ENCODE measurements around the gene RIC1.
"Not testable (repeated sequence)": the region's sequence is repeated elsewhere in the genome, so short reads cannot be mapped to it uniquely, and the experiment has no call there.

The RIC1 gene

DNA sequence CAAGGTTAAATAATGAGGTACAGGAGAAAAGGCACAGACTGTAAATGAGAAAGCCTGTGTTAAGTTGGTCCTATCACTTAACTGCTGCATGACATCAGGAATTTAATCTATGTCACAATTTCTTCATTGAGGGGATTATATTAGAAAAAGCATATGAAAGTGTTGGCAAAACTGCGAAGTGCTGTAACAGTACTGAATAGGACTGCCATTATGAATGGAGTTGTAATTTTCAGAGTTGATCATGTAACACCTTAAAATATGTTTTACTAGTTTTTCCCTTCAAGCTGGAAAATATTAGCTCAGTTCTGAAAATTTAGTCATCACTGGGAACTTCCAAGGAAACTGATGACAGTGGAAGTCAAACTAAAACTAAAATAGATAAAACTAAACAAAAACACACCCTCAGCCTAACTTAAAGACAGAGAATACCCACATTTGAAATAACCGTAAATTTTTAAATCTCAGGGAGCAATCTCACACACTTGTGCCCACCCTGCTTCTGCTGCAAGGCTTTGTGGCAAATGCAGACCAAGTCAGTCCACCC is 158.9 kb downstream of the RIC1 start:
- no peak for DNase-seq (ENCODE audit: low read depth, low spot score)

- DNase-seq (ENCODE audit: low read depth, low spot score): no peak
Measured at GRCh38 chr9:5789489-5789888, 160.6 kb downstream of the RIC1 start.

- DNase-seq (ENCODE audit: low read depth, low spot score): no peak
Measured at GRCh38 chr9:5790923-5791322, 162.0 kb downstream of the RIC1 start.

DNA sequence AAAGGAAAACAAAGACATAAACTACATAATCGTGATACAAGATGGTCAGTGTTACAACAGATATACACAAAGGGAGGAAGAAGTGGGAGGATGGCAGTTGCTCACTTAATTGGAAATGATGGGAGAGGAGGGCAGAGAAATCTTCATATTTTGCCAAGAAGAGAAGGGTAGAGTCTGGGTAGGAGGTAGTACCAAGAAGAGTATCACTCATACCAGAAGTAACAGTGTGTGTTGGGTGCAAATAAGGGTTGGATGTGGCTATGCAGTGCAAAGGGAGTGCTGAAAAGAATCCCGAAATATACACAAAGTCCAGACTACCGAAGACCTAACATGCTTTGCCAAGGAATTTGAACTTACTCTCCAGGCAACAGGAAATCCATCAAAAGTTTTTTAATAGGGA is 163.0 kb downstream of the RIC1 start:
- no peak for DNase-seq (ENCODE audit: low read depth, low spot score)

DNA sequence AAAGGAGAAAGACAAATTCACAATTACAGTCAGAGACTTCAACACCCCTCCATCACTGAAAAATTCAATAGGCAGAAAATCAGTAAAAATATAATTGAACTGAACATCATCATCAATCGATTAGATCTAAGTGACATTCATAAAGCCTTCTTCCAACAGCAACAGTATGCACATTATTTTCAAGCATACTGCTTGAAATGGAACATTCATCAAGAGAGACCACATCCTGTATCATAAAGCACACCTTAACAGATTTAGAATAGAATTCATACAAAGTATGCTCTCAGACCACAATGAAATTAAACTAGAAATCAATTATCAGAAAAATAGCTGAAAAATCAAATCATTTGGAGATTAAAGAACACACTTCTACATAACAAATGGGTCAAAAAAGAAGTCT is 164.9 kb downstream of the RIC1 start:
- DNase-seq (ENCODE audit: low read depth, low spot score): no peak

- no peak for DNase-seq (ENCODE audit: low read depth, low spot score)
Measured at GRCh38 chr9:5796298-5796697, 167.4 kb downstream of the RIC1 start.

GRCh38 chr9:5798581-5798980 is 169.7 kb downstream of the RIC1 start:
- no peak for DNase-seq (ENCODE audit: low read depth, low spot score)

DNA sequence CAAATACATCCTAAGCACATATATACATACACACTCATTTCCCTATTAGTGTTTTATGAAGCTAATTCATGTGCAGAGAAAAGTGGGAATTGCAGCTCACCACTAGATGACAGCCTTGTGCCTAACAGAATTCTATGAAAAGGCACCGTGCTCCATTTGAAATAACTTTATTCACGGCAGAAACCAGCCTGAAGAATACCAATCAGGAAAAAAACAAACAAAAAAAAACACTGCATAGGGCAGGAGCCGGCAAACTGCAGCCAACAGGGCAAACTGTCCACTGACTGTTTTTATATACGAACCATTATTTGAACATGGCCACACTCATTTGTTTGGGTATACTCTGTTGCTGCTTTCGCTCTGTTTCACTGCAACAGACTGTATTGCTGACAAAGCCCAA is 170.4 kb downstream of the RIC1 start:
- DNase-seq (ENCODE audit: low read depth, low spot score): peak; percentile 67

DNA sequence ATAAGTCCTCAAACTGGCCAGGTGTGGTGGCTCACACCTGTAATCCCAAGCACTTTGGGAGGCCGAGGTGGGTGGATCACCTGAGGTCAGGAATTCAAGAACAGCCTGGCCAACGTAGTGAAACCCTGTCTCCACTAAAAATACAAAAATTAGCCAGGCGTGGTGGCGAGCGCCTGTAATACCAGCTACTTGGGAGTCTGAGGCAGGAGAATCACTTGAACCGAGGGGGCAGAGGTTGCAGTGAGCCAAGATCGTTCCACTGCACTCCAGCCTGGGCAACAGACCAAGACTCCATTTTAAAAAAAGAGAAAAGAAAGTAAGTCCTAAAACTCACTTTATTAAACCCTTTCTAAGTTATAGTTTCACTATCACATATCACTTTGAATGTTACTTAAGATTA is 171.5 kb downstream of the RIC1 start:
- not testable (repeated sequence) for DNase-seq (ENCODE audit: low read depth, low spot score)

- DNase-seq (ENCODE audit: low read depth, low spot score): peak; percentile 49
Measured at GRCh38 chr9:5800969-5801738, 172.2 kb downstream of the RIC1 start.

DNA sequence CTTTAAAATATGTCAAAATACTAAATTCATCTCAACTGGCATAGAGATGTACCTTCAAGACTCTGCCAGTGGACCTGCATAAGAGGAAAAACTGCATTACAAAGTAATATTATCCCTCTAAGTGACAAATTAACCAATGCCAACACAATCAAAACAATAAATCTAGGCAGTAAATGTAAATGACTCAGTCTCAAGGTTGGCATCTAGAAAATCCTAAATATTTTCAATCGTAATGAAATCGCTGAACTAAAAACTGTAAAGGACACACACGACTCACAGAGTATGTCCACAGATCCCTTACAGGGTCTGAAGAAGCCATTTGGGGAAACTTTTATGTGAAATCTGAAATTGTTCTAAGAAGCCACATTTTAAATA is 172.8 kb downstream of the RIC1 start:
- DNase-seq (ENCODE audit: low read depth, low spot score): no peak

DNA sequence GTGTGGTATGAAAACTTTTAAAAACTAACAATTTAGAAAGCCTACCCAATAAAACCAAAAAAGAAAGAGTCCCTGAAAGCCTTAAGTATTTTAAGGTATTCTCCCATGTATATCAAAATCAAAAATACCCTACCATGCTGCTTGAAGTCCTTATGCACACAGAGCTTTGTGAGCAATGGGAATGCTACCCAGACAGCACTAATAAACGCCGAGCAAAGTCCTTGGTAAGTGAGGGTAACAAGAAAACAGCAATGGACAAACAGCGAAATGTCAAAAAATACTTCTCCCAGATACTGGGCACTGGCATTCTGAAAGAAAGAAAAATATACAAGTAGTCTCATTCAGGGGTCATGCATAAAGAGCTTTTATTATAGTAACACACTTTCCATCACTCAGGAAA is 176.6 kb downstream of the RIC1 start:
- DNase-seq (ENCODE audit: low read depth, low spot score): no peak

DNA sequence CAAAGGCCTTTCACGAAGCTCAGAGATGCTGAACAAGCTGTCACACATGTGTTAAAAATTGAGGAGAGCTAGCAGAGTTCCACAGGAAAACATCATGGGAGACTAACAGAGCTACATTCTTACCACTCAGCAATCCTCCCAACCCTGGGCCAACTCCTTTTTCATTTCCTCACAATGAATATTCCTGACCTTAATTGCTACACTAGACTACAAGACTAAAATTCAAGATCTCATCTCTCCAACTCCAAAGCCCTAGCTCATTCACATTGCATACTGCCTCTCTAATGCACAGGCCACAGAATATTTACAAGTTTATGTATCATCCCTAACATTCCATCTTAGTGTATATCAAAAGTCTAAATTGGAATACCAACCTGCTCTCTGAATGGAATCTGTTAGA is 182.8 kb downstream of the RIC1 start:
- DNase-seq (ENCODE audit: low read depth, low spot score): no peak

GRCh38 chr9:5813824-5814223 is 184.9 kb downstream of the RIC1 start:
- no peak for DNase-seq (ENCODE audit: low read depth, low spot score)

GRCh38 chr9:5815461-5815860 is 186.6 kb downstream of the RIC1 start:
- no peak for DNase-seq (ENCODE audit: low read depth, low spot score)

DNA sequence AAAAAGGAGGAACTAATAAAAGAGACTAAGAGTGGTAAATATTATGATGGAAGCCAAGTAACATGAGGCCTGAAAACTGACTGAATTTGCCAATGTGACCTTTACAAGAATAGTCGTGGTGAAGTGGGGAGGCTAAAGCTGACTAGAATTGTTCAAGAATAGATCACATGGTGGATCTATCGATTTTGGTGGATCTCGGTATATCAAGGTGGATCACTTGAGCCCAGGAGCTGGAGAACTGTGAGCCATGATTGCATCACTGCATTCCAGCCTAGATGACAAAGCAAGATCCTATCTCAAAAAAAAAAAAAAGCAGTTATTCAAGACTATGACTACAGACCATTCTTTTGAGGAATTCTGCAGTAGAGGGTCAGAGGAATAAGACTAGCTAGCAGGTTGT is 189.0 kb downstream of the RIC1 start:
- DNase-seq (ENCODE audit: low read depth, low spot score): peak; percentile 40

GRCh38 chr9:5818424-5819142 is 189.7 kb downstream of the RIC1 start:
- DNase-seq (ENCODE audit: low read depth, low spot score): no peak

- DNase-seq (ENCODE audit: low read depth, low spot score): no peak
Measured at GRCh38 chr9:5819174-5819573, 190.3 kb downstream of the RIC1 start.

GRCh38 chr9:5820425-5820824 is 191.5 kb downstream of the RIC1 start:
- no peak for DNase-seq (ENCODE audit: low read depth, low spot score)

GRCh38 chr9:5825223-5825622 is 196.3 kb downstream of the RIC1 start:
- DNase-seq (ENCODE audit: low read depth, low spot score): no peak
